IMR-90 (cell line): Measurements from ENCODE around the gene EPC2.

Experiments
- BHLHE40 ChIP-seq: fragments of 150-350 bp; IDR thresholded peaks from 2 replicates; pipeline ENCODE4 v1.6.1; 2016; ENCODE audit warnings: mild to moderate bottlenecking, low read depth, low read length
- MAFK ChIP-seq: IDR thresholded peaks from 2 replicates; pipeline ENCODE4 v1.6.1; 2012; ENCODE audit warnings: low read depth, low read length, improper control_type of control experiment
- POLR2A ChIP-seq: IDR thresholded peaks from 2 replicates; pipeline ENCODE4 v1.6.1; 2012; ENCODE audit warnings: mild to moderate bottlenecking, low read depth, low read length
- RFX5 ChIP-seq: IDR thresholded peaks from 2 replicates; pipeline ENCODE4 v1.8.0; 2012; ENCODE audit warnings: low read depth, mild to moderate bottlenecking, low read length, moderate library complexity
- TF ChIP-seq, protein P1 (sequence below): conservative IDR thresholded peaks from 2 replicates; pipeline ENCODE4 v1.5.1; 2012; ENCODE audit warnings: mild to moderate bottlenecking, low read depth, low read length, improper control_type of control experiment

- TF ChIP-seq, protein P1, sequence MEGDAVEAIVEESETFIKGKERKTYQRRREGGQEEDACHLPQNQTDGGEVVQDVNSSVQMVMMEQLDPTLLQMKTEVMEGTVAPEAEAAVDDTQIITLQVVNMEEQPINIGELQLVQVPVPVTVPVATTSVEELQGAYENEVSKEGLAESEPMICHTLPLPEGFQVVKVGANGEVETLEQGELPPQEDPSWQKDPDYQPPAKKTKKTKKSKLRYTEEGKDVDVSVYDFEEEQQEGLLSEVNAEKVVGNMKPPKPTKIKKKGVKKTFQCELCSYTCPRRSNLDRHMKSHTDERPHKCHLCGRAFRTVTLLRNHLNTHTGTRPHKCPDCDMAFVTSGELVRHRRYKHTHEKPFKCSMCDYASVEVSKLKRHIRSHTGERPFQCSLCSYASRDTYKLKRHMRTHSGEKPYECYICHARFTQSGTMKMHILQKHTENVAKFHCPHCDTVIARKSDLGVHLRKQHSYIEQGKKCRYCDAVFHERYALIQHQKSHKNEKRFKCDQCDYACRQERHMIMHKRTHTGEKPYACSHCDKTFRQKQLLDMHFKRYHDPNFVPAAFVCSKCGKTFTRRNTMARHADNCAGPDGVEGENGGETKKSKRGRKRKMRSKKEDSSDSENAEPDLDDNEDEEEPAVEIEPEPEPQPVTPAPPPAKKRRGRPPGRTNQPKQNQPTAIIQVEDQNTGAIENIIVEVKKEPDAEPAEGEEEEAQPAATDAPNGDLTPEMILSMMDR = no peak
- TF ChIP-seq RFX5 = no peak
- no peak for TF ChIP-seq POLR2A
- no peak for TF ChIP-seq MAFK
- no peak for TF ChIP-seq BHLHE40
Observed at GRCh38 chr2:148828941-148829340, 184.4 kb downstream of the EPC2 start.
